ENCODE measurements around the gene FOXL1.

FOXL1 gene

GRCh38 chr16:86625821-86626220 lies 47.5 kb downstream of the FOXL1 start:
- in situ Hi-C loops (cut with HindIII; ENCODE audit: low sequenced_read_pairs), result loop anchor here (5.0 kb wide), 1 partner anchor 36 kb away; no protein-coding TSS in a partner anchor

- in situ Hi-C loops (cut with HindIII; ENCODE audit: low sequenced_read_pairs), result loop anchor here (5.0 kb wide), 1 partner anchor 36 kb away; no protein-coding TSS in a partner anchor
Measured at GRCh38 chr16:86626284-86626683, 47.9 kb downstream of the FOXL1 start.

- in situ Hi-C loops (cut with HindIII; ENCODE audit: low sequenced_read_pairs), result loop anchor here (5.0 kb wide), 1 partner anchor 35 kb away; no protein-coding TSS in a partner anchor
Measured at GRCh38 chr16:86626966-86627365, 48.6 kb downstream of the FOXL1 start.

GRCh38 chr16:86628614-86629013 lies 50.3 kb downstream of the FOXL1 start:
- in situ Hi-C loops (cut with HindIII; ENCODE audit: low sequenced_read_pairs), result loop anchor here (5.0 kb wide), 1 partner anchor 34 kb away; no protein-coding TSS in a partner anchor

GRCh38 chr16:86630471-86630870 lies 52.1 kb downstream of the FOXL1 start:
- in situ Hi-C loops (cut with HindIII; ENCODE audit: low sequenced_read_pairs), result no loop called here

GRCh38 chr16:86631444-86631843 lies 53.1 kb downstream of the FOXL1 start:
- in situ Hi-C loops (cut with HindIII; ENCODE audit: low sequenced_read_pairs), result no loop called here
